IMR-90 (cell line): ENCODE measurements around the gene MON1A. TPM values are rescaled to one million over a fixed set of nuclear protein-coding genes. Genes with fewer than 3 reads are reported as not detected.
A peak's percentile ranks its signal among the peaks of the same experiment; 100 is the strongest.

Source experiments
- ATAC-seq: fragments of 200-7000 bp; cut with Tn5 transposase; 2 replicates; pipeline ENCODE4 v1.9.1; 2020; ENCODE audit warnings: low read depth, mild to moderate bottlenecking, moderate library complexity
- BruUV-seq: library from RNA; stranded (reverse); fragments of 400-500 nt; replicated peaks from 2 replicates; lab custom pipeline; 2021; lab: Mats Ljungman, UMichigan
- CTCF ChIA-PET: fragments of 300-600 bp; formaldehyde crosslinking; extraction: SDS; loops from one replicate; lab custom pipeline; 2021; ENCODE audit warnings: antibody characterized with exemption; lab: Yijun Ruan, JAX
- POLR2A ChIA-PET: fragments of 300-600 bp; sonication (Branson Sonifier 250); formaldehyde crosslinking; loops from one replicate; lab custom pipeline; 2022; ENCODE audit warnings: antibody characterized with exemption; ENCODE audit not compliant: unreplicated experiment; lab: Charles Lee
- DNase-seq: peaks from one replicate; pipeline ENCODE4 v3.0.0; 2013
- H2AFZ ChIP-seq: replicated peaks from 2 replicates; pipeline ENCODE3; 2013; ENCODE audit warnings: low read length, mild to moderate bottlenecking; ENCODE audit not compliant: poor library complexity
- H2AK5ac ChIP-seq: 2 replicates; pipeline ENCODE4 v1.6.1; 2013; ENCODE audit warnings: low read depth, low read length, inconsistent platforms
- H2AK9ac ChIP-seq: replicated peaks from 2 replicates; pipeline ENCODE3; 2013; ENCODE audit warnings: mild to moderate bottlenecking, low read depth, low read length, moderate library complexity; ENCODE audit not compliant: poor library complexity
- H2BK120ac ChIP-seq: 2 replicates; pipeline ENCODE4 v1.6.1; 2013; ENCODE audit warnings: low read depth, low read length, inconsistent platforms
- H2BK15ac ChIP-seq: 3 replicates; pipeline ENCODE4 v1.6.1; 2013; ENCODE audit warnings: low read depth, low read length, inconsistent platforms
- H2BK20ac ChIP-seq: 2 replicates; pipeline ENCODE4 v1.6.1; 2013; ENCODE audit warnings: low read depth, mild to moderate bottlenecking, inconsistent platforms, low read length, moderate library complexity
- H2BK5ac ChIP-seq: 2 replicates; pipeline ENCODE4 v1.6.1; 2013; ENCODE audit warnings: mild to moderate bottlenecking, low read depth, low read length, inconsistent platforms; ENCODE audit not compliant: poor library complexity, severe bottlenecking
- H3K14ac ChIP-seq: replicated peaks from 2 replicates; pipeline ENCODE4 v1.6.1; 2013; ENCODE audit warnings: low read depth, low read length, inconsistent platforms
- H3K18ac ChIP-seq: 2 replicates; pipeline ENCODE4 v1.6.1; 2013; ENCODE audit warnings: low read depth, low read length, control low read depth
- H3K23ac ChIP-seq: 2 replicates; pipeline ENCODE4 v1.6.1; 2013; ENCODE audit warnings: low read depth, low read length, inconsistent platforms
- H3K27ac ChIP-seq: 2 replicates; pipeline ENCODE4 v1.5.1; 2013; ENCODE audit warnings: mild to moderate bottlenecking, control low read depth, low read length; ENCODE audit not compliant: insufficient read depth
- H3K27me3 ChIP-seq: 2 replicates; pipeline ENCODE4 v1.6.1; 2013; ENCODE audit warnings: low read length; ENCODE audit not compliant: control insufficient read depth, insufficient read depth
- H3K36me3 ChIP-seq: 2 replicates; pipeline ENCODE4 v1.6.1; 2013; ENCODE audit warnings: low read length, mixed read lengths; ENCODE audit not compliant: control insufficient read depth, insufficient read depth
- H3K4ac ChIP-seq: 2 replicates; pipeline ENCODE4 v1.6.1; 2013; ENCODE audit warnings: low read depth, low read length, inconsistent platforms
- H3K4me1 ChIP-seq: 2 replicates; pipeline ENCODE4 v1.6.1; 2013; ENCODE audit warnings: low read length, mixed read lengths; ENCODE audit not compliant: control insufficient read depth, insufficient read depth
- H3K4me2 ChIP-seq: 2 replicates; pipeline ENCODE4 v1.6.1; 2013; ENCODE audit warnings: low read depth, mild to moderate bottlenecking, control low read depth, low read length, moderate library complexity
- H3K4me3 ChIP-seq: 2 replicates; pipeline ENCODE4 v1.5.1; 2013; ENCODE audit warnings: low read depth, mild to moderate bottlenecking, control low read depth, low read length, moderate library complexity; ENCODE audit not compliant: insufficient read depth
- H3K56ac ChIP-seq: 2 replicates; pipeline ENCODE4 v1.6.1; 2013; ENCODE audit warnings: low read length, inconsistent platforms; ENCODE audit not compliant: insufficient read depth; ENCODE audit errors: extremely low read depth
- H3K79me1 ChIP-seq, 2 experiments: 2 replicates each; pipeline ENCODE4 v1.6.1; 2013; ENCODE audit warnings: low read length in 2 of 2, inconsistent platforms in 1 of 2, low read depth in 1 of 2
- H3K9ac ChIP-seq: 2 replicates; pipeline ENCODE4 v1.6.1; 2013; ENCODE audit warnings: low read depth, low read length, control low read depth
- H3K9me1 ChIP-seq: 2 replicates; pipeline ENCODE4 v1.6.1; 2013; ENCODE audit warnings: low read length, inconsistent platforms; ENCODE audit not compliant: insufficient read depth
- H3K9me3 ChIP-seq: 2 replicates; pipeline ENCODE4 v1.6.1; 2013; ENCODE audit warnings: low read length; ENCODE audit not compliant: control insufficient read depth, insufficient read depth
- H4K20me1 ChIP-seq: 2 replicates; pipeline ENCODE4 v1.6.1; 2013; ENCODE audit warnings: low read length, inconsistent platforms; ENCODE audit not compliant: insufficient read depth
- H4K5ac ChIP-seq: 2 replicates; pipeline ENCODE4 v1.6.1; 2013; ENCODE audit warnings: mild to moderate bottlenecking, low read depth, low read length, control low read depth
- H4K8ac ChIP-seq, 2 experiments: 2 replicates each; pipeline ENCODE4 v1.6.1; 2013; ENCODE audit warnings: low read depth in 2 of 2, low read length in 2 of 2, control low read depth in 1 of 2, inconsistent platforms in 1 of 2
- H4K91ac ChIP-seq: 2 replicates; pipeline ENCODE4 v1.6.1; 2013; ENCODE audit warnings: low read depth, low read length, inconsistent platforms; ENCODE audit not compliant: insufficient read depth
- BHLHE40 ChIP-seq: fragments of 150-350 bp; IDR thresholded peaks from 2 replicates; pipeline ENCODE4 v1.6.1; 2016; ENCODE audit warnings: mild to moderate bottlenecking, low read depth, low read length
- CHD1 ChIP-seq: IDR thresholded peaks from 2 replicates; pipeline ENCODE4 v1.6.1; 2012; ENCODE audit warnings: low read depth, low read length, improper control_type of control experiment
- FOS ChIP-seq: fragments of 150-350 bp; IDR thresholded peaks from 2 replicates; pipeline ENCODE4 v1.6.1; 2016; ENCODE audit warnings: low read depth, low read length
- NFE2L2 ChIP-seq: fragments of 150-350 bp; IDR thresholded peaks from 2 replicates; pipeline ENCODE4 v1.6.1; 2016; ENCODE audit warnings: low read depth, mild to moderate bottlenecking, low read length
- SMC3 ChIP-seq: fragments of 150-350 bp; IDR thresholded peaks from 2 replicates; pipeline ENCODE4 v1.6.1; 2016; ENCODE audit warnings: low read depth, mild to moderate bottlenecking, antibody characterized with exemption, low read length, moderate library complexity
- WGBS, 2 experiments: methylation state at CpG; one replicate each; pipeline versions ENCODE4 v1.1.5 to v1.1.7; 2013; ENCODE audit warnings: missing lambda C conversion rate in 2 of 2; ENCODE audit not compliant: insufficient read length in 1 of 2; ENCODE audit errors: extremely low coverage in 2 of 2; 5-methylcytosine and 5-hydroxymethylcytosine counted together
- dilution Hi-C: fragments of 300-500 bp; cut with HindIII; formaldehyde crosslinking; loops from one replicate; pipeline ENCODE4 v1.14.3; 2018; ENCODE audit warnings: low sequenced_read_pairs; ENCODE audit not compliant: unreplicated experiment
- in situ Hi-C: fragments of 300-500 bp; cut with MboI; formaldehyde crosslinking; loops from 3 replicates; pipeline ENCODE4 v1.14.3; 2019; ENCODE audit warnings: low sequenced_read_pairs, inconsistent platforms, mixed read lengths
- intact Hi-C: fragments of 100-400 bp; cut with micrococcal nuclease; formaldehyde crosslinking; loops from 2 replicates; pipeline ENCODE4 v1.10.0; 2022
- polyA plus RNA-seq, 3 experiments: library from polyadenylated mRNA; depleted of rRNA; stranded (reverse); fragments of >200 nt; gene quantifications; 2 replicates each; pipeline ENCODE4 v1.2.3, GENCODE V29; 2012; ENCODE audit warnings: low replicate concordance in 1 of 3
- total RNA-seq: library from RNA; depleted of rRNA; stranded (reverse); fragments of >200 nt; gene quantifications from 2 replicates; pipeline ENCODE4 v1.2.3, GENCODE V29; 2012
- TF ChIP-seq, protein P1 (sequence below): fragments of 150-350 bp; IDR thresholded peaks from 2 replicates; pipeline ENCODE4 v1.6.1; 2016; ENCODE audit warnings: low read depth, mild to moderate bottlenecking, low read length, moderate library complexity, borderline replicate concordance

Gene MON1A
- total and polyA plus RNA-seq, 2 of the 4 experiments (the other 2 are of a cell fraction) = 8.2 to 13.5 TPM

DNA sequence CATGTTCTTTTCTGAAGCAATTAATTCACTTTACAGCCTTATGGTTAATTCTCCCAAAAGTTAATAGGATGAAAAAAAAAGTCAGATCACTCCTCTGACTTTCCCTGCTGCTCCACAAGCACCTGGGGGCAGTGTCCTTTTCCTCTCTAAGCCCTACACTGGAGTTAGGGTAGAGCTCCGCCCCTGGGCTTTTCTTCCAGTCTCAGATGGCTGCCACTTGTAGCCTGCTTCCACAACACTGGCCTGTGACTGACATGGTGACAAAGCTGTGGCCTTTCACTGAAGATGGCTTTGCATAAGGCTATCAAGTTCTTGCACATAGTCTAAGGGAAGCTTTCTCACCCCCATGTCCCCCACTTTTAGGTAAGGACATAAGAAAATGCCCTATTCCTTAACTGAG lies 1.3 kb upstream of the MON1A start:
- dilution Hi-C loops (no loop called here), intact Hi-C loops (no loop called here), in situ Hi-C loops (no loop called here)
- Histone ChIP-seq H3K9ac (no peak overlapping the region), H3K27me3 (no peaks in the 10 kb centered on the region), H3K9me1 (peaks cover 5% of the 10 kb centered on the region; the same call in 1 of the 2 replicates), H2BK20ac (no peak overlapping the region), H2BK5ac (no peak overlapping the region), H4K8ac (peak overlapping the region; percentile 6 to 36; a peak in 2 of 4 replicates), H3K27ac (no peak overlapping the region), H4K5ac (no peak overlapping the region), H4K20me1 (no peaks in the 10 kb centered on the region), H3K79me1 (peaks cover 11 to 23% of the 10 kb centered on the region in 2 experiments), H3K18ac (no peak overlapping the region), H3K9me3 (no peaks in the 10 kb centered on the region), H3K4ac (no peak overlapping the region; the same call in 1 of the 2 replicates), H3K56ac (no peak overlapping the region), H2AFZ (no peak overlapping the region), H3K4me1 (peaks cover 5% of the 10 kb centered on the region), H2AK9ac (peak overlapping the region; percentile 13), H3K14ac (no peak overlapping the region), H2BK15ac (no peak overlapping the region), H3K23ac (no peak overlapping the region), H2BK120ac (no peak overlapping the region), H3K4me3 (no peak overlapping the region), H4K91ac (no peak overlapping the region), H3K36me3 (no peaks in the 10 kb centered on the region), H3K4me2 (no peak overlapping the region), H2AK5ac (0 out of 2 replicates have a peak overlapping the region, but pooled peaks have one; percentile 30)
- no CpG with 5 or more reads among the region's 1 CpG for WGBS, 2 experiments
- CTCF ChIA-PET = no interaction called here
- ATAC-seq (no peak), DNase-seq (no peak)
- no peak for TF ChIP-seq NFE2L2
- TF ChIP-seq FOS = no peak
- TF ChIP-seq SMC3 = no peak
- TF ChIP-seq CHD1 = no peak
- TF ChIP-seq, protein P1, sequence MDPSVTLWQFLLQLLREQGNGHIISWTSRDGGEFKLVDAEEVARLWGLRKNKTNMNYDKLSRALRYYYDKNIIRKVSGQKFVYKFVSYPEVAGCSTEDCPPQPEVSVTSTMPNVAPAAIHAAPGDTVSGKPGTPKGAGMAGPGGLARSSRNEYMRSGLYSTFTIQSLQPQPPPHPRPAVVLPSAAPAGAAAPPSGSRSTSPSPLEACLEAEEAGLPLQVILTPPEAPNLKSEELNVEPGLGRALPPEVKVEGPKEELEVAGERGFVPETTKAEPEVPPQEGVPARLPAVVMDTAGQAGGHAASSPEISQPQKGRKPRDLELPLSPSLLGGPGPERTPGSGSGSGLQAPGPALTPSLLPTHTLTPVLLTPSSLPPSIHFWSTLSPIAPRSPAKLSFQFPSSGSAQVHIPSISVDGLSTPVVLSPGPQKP = no peak
- no peak for TF ChIP-seq BHLHE40
- POLR2A ChIA-PET = no interaction called here
- BruUV-seq = no TSS peak
